ENCODE measurements around the gene BTN3A1.

Gene BTN3A1

DNA sequence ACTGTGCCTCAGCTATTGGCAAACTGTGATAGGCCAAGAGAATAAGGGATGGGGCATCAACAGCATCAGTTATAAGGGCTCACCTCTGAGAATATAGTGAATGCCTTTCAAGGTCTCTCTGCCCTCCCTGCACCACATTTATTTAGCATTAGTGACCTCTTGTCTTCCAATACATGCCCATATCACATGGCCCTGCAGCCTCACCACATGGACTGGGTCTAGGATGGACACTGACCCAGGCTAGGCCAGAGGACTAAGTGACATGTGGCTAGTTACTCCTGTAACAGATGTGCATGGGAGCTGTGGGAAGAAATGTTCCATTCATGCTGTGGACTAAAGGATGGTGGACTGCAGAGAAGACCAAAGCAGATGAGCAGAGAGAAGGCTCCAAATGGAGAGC is 22.3 kb upstream of the BTN3A1 start:
- DNase-seq (ENCODE audit: low spot score), result no peak

DNA sequence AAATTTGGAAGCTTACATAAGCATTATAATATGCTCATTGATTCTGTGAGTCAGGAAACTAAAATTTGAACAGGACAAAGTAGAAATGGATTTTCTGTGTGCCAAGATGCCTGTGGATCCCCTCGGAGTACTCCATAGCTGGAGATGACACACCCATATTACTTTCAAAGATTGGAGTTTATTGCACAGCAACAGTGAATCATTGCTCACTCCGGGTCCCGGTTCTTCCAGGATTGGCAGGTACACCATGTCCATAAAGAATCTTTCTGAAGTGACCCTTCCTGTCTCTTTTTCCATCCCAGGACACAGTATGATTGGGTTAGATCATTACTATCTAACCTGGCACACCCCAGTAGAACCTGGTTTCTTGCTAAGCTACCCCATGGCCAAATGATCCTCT is 21.8 kb upstream of the BTN3A1 start:
- DNase-seq (ENCODE audit: low spot score), result no peak

DNA sequence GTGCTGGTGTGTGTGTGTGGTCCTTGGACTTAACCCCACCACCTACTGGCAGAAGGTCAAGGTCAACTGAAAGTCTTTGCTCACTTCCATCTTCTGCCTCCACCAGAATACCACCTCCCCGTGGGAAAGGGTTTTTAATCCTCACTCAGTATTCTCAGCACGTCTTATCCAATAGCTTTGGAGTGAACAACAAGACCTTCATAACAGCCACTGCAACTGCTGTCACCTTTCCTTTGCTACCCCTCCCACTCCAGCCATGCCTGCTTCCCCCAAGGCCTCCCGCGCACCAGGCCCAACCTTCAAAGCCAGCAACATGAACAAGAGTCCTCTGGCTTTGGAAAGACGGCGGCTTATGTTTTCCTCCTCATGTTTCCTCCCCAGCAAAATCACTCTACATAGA is 20.0 kb upstream of the BTN3A1 start:
- no peak for DNase-seq (ENCODE audit: low spot score)

DNA sequence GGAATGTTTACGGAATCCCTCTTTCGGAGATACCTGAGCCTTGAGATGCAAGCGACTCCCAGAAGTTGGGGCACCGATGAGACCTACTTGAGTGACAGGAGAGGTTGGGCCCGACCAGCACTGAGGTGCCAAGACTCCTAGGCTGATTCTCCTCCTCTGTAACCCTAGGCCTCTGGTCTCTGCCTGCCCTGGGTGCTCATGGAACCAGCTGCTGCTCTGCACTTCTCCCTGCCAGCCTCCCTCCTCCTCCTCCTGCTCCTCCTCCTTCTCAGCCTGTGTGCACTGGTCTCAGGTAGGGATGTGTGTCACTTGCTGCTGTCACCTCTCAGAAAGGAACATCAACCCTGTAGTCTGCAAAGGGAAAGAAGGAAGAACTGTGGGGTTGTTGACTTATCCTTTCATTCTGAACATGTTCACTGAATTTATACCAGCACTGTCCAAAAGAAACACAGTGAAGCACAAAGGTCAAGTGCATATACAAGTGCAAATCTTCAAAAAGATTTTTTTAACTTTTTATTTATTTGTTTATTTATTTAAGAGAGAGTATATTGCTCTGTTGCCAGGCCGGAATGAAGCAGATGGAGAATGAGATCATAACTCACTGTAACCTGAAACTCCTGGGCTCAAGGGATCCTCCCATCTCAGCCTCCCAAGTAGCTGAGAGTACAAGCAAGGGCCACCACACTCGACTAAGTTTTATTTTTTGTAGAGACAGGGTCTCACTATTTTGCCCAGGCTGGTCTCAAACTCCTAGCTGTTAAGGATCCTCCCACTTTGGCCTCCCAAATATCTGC is 18.3 kb upstream of the BTN3A1 start:
- peak; percentile 71 for DNase-seq (ENCODE audit: low spot score)

DNA sequence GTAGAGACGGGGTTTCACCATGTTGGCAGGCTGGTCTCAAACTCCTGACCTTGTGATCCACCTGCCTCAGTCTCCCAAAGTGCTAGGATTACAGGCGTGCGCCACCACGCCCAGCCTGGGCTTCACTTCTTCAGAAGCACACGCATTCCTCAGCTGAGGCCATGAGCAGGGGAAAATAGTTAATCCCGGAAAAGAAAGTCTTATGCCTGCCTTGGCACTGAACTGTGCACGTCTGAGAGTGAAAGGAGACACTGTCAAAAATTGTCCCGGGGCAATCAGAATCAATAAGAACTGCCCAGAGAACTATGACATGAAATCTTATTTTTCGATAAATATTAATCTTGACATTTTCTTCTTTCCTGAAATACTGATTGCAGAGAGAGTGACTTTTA is 16.3 kb upstream of the BTN3A1 start:
- no peak for DNase-seq (ENCODE audit: low spot score)

DNA sequence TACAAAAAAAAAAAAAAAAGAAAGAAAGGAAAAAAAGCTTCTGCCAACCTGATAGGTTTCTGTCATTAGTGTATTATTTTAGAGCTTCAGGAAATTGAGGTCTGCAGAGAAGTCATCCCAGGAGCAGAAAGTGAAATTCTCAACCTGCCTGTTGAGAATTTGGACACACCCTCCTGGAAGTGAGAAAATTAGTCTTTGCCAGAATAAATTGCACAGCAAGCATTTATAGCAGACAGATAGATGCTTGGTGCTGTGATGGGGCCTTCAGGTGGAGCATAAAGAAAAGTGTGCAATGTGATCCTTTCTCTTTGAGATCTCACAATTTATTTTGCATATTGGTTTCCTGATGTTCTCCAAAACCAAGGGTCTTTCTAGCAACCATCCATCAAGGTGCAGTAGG is 14.5 kb upstream of the BTN3A1 start:
- DNase-seq (ENCODE audit: low spot score), result no peak

DNA sequence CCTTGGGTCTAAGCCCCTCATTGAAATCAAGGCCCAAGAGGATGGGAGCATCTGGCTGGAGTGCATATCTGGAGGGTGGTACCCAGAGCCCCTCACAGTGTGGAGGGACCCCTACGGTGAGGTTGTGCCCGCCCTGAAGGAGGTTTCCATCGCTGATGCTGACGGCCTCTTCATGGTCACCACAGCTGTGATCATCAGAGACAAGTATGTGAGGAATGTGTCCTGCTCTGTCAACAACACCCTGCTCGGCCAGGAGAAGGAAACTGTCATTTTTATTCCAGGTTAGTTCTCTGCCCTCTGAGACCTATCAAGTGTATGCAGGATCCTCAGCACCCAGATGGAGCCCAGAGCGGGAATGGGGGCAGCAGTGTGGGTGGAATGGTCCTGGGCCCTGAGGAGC is 14.1 kb upstream of the BTN3A1 start:
- no peak for DNase-seq (ENCODE audit: low spot score)

DNA sequence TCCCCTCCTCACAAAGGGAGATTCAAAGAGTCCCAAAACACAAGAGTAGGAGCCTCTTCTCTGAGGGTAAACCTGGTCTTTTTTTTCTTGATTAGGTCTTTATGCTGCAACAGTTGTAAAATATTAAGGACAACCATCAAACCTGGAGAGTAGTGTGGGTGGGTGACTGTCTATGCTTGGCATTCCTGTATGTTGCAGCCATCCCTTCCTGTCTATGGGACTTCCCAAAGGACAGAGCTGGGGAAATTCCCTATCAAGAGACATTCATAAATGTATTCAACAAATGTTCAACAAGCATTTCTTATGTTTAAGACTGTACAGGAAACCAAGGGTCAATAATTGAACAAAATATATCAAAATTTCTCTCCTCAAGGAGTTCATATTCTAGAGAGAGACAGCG is 13.6 kb upstream of the BTN3A1 start:
- no peak for DNase-seq (ENCODE audit: low spot score)

DNA sequence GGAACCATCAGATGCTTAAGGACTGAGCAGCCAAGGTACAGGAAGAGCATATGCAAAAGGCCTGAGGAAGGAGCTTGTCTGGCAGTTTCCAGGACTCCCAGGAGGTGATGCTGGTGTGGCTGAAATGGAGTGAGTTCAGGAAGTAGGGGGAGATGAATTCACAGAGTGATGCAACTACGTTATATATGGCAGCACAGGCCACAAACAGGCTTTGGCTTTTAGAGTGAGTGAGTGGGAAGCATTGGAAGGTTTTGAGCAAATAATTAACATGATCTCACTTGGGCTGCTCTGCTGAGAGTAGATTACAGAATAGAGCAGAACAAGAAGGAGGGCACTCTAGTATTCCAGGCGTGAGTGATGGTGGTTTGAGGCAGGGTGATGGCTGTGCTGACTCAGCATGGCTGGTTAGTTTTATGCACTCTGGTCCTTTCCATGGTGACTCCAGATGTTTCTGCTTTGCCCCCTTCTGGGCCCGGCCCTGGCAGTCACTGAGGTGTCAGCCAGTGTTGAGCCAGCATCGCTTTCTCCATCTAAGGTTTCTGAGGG is 12.7 kb upstream of the BTN3A1 start:
- peak; percentile 20 for DNase-seq (ENCODE audit: low spot score)

DNA sequence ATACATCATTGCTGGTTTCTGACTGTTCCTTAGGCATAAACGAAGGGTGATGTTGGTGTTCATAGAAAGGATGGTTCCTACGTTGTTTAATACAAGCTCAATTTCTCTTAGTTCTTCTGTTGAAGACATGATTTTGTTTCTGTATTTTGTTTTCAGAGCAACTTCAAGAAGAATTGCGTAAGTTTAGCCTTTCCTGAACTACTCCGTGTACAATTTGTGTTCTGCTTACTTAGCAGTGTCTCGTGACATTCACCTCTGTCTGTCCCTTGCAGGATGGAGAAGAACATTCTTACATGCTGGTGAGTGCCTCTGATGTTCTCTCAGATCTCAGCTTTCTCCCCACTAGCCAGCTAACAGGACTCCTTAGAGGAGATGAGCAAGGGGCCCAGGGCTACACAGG is 11.5 kb upstream of the BTN3A1 start:
- DNase-seq (ENCODE audit: low spot score), result no peak

DNA sequence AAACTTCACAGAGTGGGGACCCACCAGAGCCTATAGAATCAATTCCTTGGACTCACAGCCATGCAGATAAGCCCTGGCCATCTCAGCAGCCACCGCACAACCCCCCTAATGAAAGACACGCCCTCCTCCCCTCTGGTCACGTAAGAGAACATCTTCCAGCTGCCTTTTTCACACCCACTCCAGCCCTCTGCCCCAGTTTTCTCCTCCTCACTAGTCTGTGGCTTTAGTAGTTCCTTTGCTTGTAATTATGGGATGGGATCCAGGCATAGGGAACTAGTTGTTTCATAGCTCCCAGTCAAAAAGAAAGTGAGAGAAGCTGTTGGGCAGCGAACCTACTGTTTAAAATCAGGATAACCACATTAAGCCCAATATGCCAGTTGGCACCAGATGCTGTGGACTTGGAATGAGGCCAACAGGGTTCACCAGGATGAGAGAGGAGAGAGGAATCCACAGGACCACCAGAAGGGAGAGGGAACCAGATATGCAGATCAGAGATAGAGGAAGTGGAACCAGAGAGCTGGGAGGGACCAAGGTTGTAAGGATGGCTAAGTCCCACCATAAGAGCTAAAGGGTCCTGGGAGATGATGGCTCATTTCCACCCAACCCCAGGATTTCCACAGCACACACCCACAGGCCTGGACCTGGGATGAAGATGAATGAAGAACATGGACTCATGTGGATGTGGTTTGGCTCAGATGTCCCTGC is 9.0 kb upstream of the BTN3A1 start:
- no peak for DNase-seq (ENCODE audit: low spot score)

DNA sequence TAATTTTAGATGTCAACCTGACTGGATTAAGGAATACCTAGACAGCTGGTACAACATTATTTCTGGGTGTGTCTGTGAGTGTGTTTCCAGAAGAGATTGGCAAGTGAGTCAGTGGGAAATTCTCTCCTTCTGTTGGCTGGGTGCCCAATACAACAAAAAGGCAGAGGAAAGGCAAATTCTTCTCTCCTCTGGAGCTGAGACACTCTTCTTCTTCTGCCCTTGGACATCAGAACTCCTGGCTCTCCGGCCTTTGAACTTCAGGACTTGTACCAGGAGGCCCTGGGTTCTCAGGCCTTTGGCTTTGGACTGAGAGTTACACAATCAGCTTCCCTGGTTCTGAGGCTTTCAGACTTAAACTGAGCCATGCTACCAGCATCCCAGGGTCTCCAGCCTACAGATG is 7.8 kb upstream of the BTN3A1 start:
- DNase-seq (ENCODE audit: low spot score), result peak; percentile 53

DNA sequence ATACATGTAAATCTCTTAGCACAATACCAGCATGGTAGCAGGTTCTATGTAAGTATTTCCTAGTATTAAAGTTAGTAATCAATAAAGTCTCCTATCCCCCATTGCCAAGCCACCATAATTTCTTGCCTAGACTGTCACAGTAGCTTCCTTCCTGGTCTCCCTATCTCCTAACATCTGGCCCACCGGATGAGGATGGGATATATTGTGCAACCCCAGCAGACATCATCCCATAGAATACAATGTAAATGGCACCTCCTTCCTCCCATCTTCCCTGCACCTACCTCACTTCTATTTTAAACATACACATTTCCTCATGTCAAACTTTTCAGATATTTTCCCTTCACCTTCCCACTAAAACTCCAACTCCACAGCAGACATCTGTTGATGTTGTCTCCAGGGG is 3.5 kb upstream of the BTN3A1 start:
- no peak for DNase-seq (ENCODE audit: low spot score)

DNA sequence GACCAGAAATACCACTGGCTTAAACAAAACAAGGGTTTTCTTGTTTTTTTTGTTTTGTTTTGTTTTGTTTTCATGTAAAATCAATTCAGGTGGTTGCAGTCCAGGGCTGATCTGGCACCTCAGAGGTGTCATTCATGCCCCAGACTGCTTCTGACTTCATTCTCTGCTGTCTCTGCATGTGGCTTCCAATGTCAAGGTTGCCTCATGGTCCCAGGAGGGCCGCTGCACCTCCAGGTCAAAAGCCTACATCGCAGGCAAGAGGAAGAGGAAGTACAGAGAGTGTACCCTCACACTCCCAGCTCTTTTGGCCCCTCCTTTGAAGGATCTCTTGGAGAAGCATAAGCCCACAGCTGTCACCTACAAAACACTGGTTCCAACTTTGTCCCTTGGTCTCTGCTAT is 1.4 kb upstream of the BTN3A1 start:
- no peak for DNase-seq (ENCODE audit: low spot score)

DNA sequence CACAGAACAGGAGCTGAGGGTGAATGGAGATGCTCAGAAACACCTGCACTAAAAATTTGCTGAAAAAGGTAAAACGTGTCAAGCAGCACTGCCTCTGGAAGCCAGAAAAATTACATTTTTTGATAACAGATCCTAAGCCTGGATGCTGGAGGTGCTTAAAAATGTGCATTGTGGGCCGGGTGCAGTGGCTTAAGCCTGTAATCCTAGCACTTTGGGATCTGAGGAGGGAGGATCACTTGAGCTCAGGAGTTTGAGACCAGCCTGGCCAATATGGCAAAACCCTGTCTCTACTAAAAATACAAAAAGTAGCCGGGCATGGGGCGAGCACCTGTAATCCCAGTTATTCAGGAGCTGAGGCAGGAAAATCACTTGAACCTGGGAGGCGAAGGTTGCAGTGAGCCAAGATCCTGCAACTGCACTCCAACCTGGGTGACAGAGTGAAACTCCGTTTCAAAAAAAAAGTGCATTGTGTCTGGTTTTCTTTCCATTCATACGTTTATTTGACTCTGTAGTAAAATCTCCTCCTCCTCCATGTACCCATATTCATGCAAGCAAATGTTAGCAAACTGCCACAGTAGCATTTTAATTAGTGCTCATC is 587 bp upstream of the BTN3A1 start:
- no peak for DNase-seq (ENCODE audit: low spot score)

DNA sequence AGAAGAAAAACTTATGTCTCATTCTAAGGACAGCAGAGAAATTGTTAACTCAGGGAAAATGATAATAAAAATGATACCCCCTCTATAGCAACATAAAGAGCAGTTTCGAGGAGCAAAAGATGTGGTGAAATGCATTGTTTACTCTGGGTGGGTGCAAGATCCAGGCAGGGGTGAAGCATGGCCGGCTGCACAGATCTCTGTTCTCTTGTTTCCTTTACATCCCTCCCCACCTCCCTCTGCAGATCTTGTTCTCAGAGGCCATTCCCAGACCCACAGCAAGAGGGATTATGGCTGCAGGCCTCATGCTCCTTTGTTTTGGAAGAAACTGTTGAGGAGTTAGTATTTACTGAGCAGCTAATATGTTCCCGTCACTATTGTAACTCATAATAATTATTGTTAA is 1.8 kb downstream of the BTN3A1 start:
- DNase-seq (ENCODE audit: low spot score), result no peak

DNA sequence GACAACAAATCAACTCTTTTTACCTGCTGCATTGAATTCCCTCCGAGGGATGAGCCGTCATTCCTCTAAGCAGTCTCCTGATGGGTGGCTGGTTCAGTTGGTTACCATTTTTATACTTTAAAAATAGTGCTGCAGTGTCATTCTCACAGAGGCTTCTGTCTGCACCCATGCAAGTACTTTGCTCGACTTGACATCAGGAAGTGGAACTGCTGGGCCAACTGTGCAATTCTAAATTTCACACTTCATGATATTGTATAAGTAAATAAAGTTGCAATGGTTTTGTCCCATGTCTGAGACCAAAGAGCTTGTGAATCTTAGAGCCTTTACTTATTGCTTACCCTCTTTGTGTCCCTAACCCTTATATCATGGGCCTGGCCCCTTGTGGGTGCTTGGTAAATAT is 2.5 kb downstream of the BTN3A1 start:
- DNase-seq (ENCODE audit: low spot score), result no peak

DNA sequence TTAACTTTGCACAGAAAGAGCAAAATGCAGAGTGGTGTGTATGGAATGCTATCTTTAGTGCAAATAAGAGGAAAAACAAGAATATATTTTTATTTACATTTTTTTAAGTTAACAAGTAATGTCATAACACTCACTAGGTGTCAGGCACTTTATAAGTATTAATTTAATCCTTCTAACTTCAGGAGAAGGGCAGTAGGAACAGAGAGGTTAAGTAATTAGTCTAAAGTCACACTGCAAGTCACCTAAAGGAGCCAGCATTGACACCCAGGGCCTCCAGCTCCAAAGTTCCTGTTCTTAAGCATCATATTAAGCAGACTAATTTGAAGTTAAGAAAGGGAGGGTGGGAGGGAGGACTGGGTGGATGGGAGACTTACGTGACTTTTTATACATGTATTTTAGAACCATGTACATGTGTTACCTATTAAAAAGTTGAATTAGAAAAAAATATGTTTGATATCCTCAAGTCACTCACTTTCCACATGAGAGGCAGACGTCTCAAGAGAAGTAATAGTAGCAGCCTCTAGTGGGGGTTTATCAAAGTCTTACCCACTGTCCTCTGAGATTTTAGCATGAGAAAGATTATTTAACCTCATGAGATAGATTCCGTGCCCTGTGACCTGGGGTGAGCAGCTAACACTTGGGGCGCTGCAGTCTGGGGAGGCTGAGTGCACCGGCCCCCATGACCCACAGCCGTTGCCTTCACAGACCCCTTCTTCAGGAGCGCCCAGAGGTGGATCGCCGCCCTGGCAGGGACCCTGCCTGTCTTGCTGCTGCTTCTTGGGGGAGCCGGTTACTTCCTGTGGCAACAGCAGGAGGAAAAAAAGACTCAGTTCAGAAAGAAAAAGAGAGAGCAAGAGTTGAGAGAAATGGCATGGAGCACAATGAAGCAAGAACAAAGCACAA is 7.0 kb downstream of the BTN3A1 start:
- no peak for DNase-seq (ENCODE audit: low spot score)

DNA sequence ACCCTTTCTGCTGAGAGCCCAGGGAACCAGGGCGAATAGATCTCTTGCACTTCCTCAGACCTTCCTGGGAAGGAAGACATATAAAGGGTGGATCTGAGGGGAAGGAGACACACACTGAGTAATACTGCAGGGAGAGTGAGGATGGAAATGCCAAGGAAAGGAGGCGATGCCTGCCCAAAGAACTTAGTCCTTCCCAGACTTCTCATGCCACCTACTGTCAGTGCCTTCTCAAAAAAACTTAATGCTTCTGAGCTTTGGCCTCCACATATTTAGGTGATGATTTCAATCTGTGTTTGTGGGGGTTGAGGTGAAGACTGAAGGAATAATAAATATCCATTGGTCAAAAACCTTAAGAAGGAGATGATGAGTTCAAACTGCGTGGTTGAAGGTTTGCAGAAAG is 9.7 kb downstream of the BTN3A1 start:
- no peak for DNase-seq (ENCODE audit: low spot score)

DNA sequence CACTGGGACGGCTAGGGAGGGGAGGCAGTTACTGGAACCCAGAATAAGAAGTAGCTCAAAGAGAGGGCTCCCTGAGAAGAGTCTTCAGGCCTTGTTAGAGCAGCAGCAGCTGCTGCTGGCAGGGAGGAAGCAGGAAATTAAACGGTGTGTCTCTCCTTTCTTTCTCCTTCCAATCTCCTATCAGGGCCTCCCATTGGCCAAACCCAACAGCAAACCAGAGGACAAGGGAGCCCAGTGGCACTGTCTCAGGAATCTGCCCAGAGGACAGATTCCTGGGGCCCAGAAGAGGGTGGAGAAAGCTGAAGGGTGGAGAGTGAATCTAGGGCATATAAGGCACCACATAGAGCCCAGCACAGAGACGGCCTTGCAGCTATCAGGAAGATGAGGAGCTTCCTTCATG is 10.2 kb downstream of the BTN3A1 start:
- DNase-seq (ENCODE audit: low spot score), result no peak

DNA sequence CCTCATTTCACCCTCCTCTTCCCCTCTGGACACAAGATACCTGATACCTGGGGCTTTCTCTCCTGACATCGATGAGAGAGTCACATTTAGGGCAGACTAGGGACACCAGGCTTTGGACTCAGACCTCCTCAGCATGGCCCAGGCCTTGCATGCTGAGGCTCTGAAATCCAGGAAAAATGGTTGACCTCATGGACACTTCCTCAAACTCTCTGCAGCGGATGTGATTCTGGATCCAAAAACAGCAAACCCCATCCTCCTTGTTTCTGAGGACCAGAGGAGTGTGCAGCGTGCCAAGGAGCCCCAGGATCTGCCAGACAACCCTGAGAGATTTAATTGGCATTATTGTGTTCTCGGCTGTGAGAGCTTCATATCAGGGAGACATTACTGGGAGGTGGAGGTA is 10.9 kb downstream of the BTN3A1 start:
- no peak for DNase-seq (ENCODE audit: low spot score)

DNA sequence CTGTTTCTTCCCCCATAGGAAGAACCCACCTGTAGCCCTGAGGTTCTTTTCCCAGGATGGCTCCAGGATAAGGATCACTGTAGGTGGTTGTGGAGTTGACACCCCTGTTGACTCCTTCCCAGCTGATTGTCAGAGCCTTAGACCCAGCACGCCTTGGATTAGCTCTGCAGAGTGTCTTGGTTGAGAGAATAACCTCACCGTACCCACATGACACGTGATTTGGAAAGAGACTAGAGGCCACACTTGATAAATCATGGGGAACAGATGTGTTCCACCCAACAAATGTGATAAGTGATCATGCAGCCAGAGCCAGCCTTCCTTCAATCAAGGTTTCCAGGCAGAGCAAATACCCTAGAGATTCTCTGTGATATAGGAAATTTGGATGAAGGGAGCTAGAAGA is 12.2 kb downstream of the BTN3A1 start:
- no peak for DNase-seq (ENCODE audit: low spot score)

Measured in RKO (cell line).